ENCODE results near the gene TMOD1. TPM values are rescaled to one million over a fixed set of nuclear protein-coding genes. Genes with fewer than 3 reads are reported as not detected.
A peak's percentile ranks its signal among the peaks of the same experiment; 100 is the strongest.

The TMOD1 gene
- total RNA-seq, 1 donor from 2014 or later, result 21.1 TPM

- H3K27ac ChIP-seq, result peak overlapping the region; percentile 88
- intact Hi-C loops (cut with DNase I), result loop anchor here (5.0 kb wide), 2 partner anchors 33 to 62 kb away; partner anchors contain the start of gene TMOD1
Observed at GRCh38 chr9:97564291-97565175, 63.1 kb downstream of the TMOD1 start.

DNA sequence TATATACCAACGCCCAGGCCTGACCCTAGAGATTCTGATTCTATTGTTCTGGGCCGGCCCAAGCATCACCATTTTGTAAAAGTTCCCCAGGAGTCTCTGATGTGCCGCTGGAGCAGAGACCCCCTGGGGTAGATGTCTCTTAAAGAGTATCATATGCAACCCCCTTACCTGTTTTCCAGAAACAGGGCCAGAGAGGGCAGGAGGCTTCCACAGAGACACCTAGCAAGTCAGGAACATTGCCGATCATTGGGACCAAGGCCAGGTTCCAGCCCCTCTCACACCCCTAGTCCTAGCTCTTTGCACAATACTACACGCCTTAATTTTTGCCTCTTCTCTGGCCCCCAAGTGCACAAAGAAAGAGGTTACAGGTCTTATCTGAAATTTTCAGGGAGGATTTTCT, 63.8 kb downstream of the TMOD1 start:
- H3K4me1 ChIP-seq, result peaks cover 38% of the 10 kb centered on the region
- H3K4me3 ChIP-seq, result no peak overlapping the region
- intact Hi-C loops (cut with DNase I), result no loop called here
- no peaks in the 10 kb centered on the region for H3K9me3 ChIP-seq
- peak in 1 of 2 donors; percentile 54 for DNase-seq (ENCODE audit: extremely low spot score in 2 of 2)
- H3K27me3 ChIP-seq, result no peaks in the 10 kb centered on the region
- TF ChIP-seq, protein P1, sequence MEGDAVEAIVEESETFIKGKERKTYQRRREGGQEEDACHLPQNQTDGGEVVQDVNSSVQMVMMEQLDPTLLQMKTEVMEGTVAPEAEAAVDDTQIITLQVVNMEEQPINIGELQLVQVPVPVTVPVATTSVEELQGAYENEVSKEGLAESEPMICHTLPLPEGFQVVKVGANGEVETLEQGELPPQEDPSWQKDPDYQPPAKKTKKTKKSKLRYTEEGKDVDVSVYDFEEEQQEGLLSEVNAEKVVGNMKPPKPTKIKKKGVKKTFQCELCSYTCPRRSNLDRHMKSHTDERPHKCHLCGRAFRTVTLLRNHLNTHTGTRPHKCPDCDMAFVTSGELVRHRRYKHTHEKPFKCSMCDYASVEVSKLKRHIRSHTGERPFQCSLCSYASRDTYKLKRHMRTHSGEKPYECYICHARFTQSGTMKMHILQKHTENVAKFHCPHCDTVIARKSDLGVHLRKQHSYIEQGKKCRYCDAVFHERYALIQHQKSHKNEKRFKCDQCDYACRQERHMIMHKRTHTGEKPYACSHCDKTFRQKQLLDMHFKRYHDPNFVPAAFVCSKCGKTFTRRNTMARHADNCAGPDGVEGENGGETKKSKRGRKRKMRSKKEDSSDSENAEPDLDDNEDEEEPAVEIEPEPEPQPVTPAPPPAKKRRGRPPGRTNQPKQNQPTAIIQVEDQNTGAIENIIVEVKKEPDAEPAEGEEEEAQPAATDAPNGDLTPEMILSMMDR (IDR thresholded peaks at IDR 0.05), result no peak
- TF ChIP-seq POLR2AphosphoS5 (IDR thresholded peaks at IDR 0.05; ENCODE audit: insufficient read depth in 1 of 2, low read depth in 1 of 2), result no peak
- no peak for TF ChIP-seq POLR2A (IDR thresholded peaks at IDR 0.05)
- H3K27ac ChIP-seq, result peak overlapping the region; percentile 88
- peaks cover 0 to 13% of the 10 kb centered on the region in 2 donors for H3K36me3 ChIP-seq

More at GRCh38 chr9:97564291-97565175, 63.1 kb downstream of the TMOD1 start:
- Histone ChIP-seq H3K4me1 (peaks cover 37% of the 10 kb centered on the region), H3K4me3 (no peak overlapping the region), H3K9me3 (no peaks in the 10 kb centered on the region), H3K36me3 (peaks cover 0 to 13% of the 10 kb centered on the region in 2 donors), H3K27me3 (no peaks in the 10 kb centered on the region)
- TF ChIP-seq POLR2AphosphoS5 (IDR thresholded peaks at IDR 0.05; ENCODE audit: insufficient read depth in 1 of 2, low read depth in 1 of 2) (peak in 1 of 2 donors; percentile 37), POLR2A (IDR thresholded peaks at IDR 0.05) (no peak)
- peak in 1 of 2 donors; percentile 83 for DNase-seq (ENCODE audit: extremely low spot score in 2 of 2)

- peak in 1 of 2 donors; percentile 77 for DNase-seq (ENCODE audit: extremely low spot score in 2 of 2)
- Histone ChIP-seq H3K4me3 (no peak overlapping the region), H3K9me3 (no peaks in the 10 kb centered on the region), H3K27me3 (no peaks in the 10 kb centered on the region), H3K4me1 (peaks cover 44% of the 10 kb centered on the region), H3K36me3 (peaks cover 0 to 13% of the 10 kb centered on the region in 2 donors), H3K27ac (peak overlapping the region; percentile 88)
- TF ChIP-seq, protein P1 (IDR thresholded peaks at IDR 0.05), result no peak
- TF ChIP-seq POLR2A (IDR thresholded peaks at IDR 0.05), result no peak
- intact Hi-C loops (cut with DNase I), result no loop called here
Observed at GRCh38 chr9:97567182-97567893, 65.9 kb downstream of the TMOD1 start.

DNA sequence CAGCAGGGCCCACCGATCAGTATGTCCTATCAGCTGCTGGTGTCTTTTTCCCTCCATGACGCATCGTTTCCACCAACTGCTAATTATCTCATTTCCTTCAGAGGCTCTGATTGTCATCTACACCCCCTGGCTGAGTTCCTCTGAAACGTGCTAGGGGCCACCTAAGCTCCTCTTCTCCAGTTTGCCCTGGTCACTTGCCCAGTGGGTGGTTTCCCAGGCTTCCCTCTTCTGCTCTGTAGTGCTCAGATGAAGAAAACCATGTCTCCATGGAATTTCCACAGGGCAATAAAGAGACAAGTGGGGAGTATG, 66.4 kb downstream of the TMOD1 start:
- Histone ChIP-seq H3K9me3 (no peaks in the 10 kb centered on the region), H3K4me3 (no peak overlapping the region), H3K27me3 (no peaks in the 10 kb centered on the region), H3K27ac (peak overlapping the region; percentile 88), H3K4me1 (peaks cover 39% of the 10 kb centered on the region), H3K36me3 (peaks cover 0 to 13% of the 10 kb centered on the region in 2 donors)
- no peak for TF ChIP-seq POLR2AphosphoS5 (IDR thresholded peaks at IDR 0.05; ENCODE audit: insufficient read depth in 1 of 2, low read depth in 1 of 2)
- no peak for TF ChIP-seq POLR2A (IDR thresholded peaks at IDR 0.05)
- TF ChIP-seq, protein P1 (IDR thresholded peaks at IDR 0.05), result no peak
- intact Hi-C loops (cut with DNase I), result no loop called here
- no peak for DNase-seq (ENCODE audit: extremely low spot score in 2 of 2)

DNA sequence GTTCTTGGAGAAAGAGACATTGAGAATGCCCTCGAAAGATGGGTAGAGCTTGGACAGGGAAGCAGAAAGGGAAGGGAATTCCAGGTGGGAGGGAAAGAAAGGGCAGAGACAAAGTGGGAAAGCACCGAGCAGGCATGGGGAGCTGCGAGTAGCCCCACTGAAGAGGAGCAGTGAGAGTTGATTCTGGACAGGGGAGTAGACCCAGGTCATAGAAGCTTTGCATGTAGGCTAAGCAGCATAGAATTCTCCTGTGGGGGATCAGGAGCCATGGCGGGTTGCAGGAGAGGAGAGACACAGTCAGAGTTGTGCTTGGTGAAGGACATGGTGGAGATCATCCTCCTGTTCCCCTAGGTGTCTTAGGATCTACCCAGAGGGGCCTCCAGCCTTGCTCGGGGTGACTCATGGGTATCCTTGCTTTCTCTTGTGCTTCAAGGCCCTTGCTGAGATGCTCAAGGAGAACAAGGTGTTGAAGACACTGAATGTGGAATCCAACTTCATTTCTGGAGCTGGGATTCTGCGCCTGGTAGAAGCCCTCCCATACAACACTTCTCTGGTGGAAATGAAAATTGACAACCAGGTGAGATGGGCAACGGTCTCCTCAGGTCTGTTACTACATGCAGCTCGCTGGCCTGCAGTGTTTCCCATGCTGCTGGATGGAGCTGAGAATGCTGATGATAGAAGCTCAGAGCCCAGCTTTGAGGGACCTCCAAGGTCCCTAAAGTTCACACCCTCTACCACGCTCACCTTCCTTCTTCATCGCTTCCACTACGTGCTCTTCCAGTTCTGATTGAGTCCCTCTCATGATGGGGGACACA, 67.2 kb downstream of the TMOD1 start:
- peaks cover 0 to 13% of the 10 kb centered on the region in 2 donors for H3K36me3 ChIP-seq

More for the DNA sequence above, 67.2 kb downstream of the TMOD1 start:
- no peaks in the 10 kb centered on the region for H3K27me3 ChIP-seq
- H3K27ac ChIP-seq, result peak overlapping the region; percentile 88
- peak in 1 of 2 donors; percentile 70 for DNase-seq (ENCODE audit: extremely low spot score in 2 of 2)
- no peak overlapping the region for H3K4me3 ChIP-seq
- TF ChIP-seq POLR2A (IDR thresholded peaks at IDR 0.05) (no peak), POLR2AphosphoS5 (IDR thresholded peaks at IDR 0.05; ENCODE audit: insufficient read depth in 1 of 2, low read depth in 1 of 2) (no peak)
- TF ChIP-seq, protein P1 (IDR thresholded peaks at IDR 0.05), result no peak
- peaks cover 30% of the 10 kb centered on the region for H3K4me1 ChIP-seq
- H3K9me3 ChIP-seq, result no peaks in the 10 kb centered on the region
- intact Hi-C loops (cut with DNase I), result no loop called here

All from vagina (tissue), 2 donors.